Endothelial cell of umbilical vein (primary cell): ENCODE data around the gene PLXNB2. TPM values are rescaled to one million over a fixed set of nuclear protein-coding genes. Genes with fewer than 3 reads are reported as not detected.

ENCODE experiments used
- BruUV-seq: library from RNA; stranded (reverse); fragments of 400-500 nt; replicated peaks from 2 replicates; lab custom pipeline; 2021; lab: Mats Ljungman, UMichigan
- CTCF ChIA-PET: fragments of 300-600, 350-600 bp; sonication (Branson Sonifier 250); formaldehyde crosslinking; loops from one replicate; lab custom pipeline; 2021; ENCODE audit warnings: antibody characterized with exemption, inconsistent platforms; lab: Charles Lee
- POLR2A ChIA-PET: fragments of 300-600, 350-600 bp; sonication (Branson Sonifier 250); formaldehyde crosslinking; loops from one replicate; lab custom pipeline; 2021; ENCODE audit warnings: antibody characterized with exemption, inconsistent platforms; lab: Charles Lee
- DNase-seq: peaks from one replicate; pipeline ENCODE4 v3.0.0-alpha.2; 2011; ENCODE audit warnings: low read depth, low spot score
- FAIRE-seq: peaks from 2 replicates; lab custom pipeline; 2011; peaks lifted over from hg19 to GRCh38; lab: Jason Lieb, UNC
- H2AFZ ChIP-seq: 2 replicates; pipeline ENCODE4 v1.6.0; 2012; ENCODE audit warnings: low read depth, low read length, control low read depth, inconsistent platforms
- H3K27ac ChIP-seq: 2 replicates; pipeline ENCODE4 v1.5.1; 2011; ENCODE audit warnings: low read depth, mild to moderate bottlenecking, control low read depth, low read length, moderate library complexity; ENCODE audit not compliant: insufficient read depth
- H3K27me3 ChIP-seq, 2 experiments: 2 replicates each; pipeline versions ENCODE4 v1.6.0 to v1.6.1; 2011; ENCODE audit warnings: low read length in 2 of 2, mixed read lengths in 1 of 2; ENCODE audit not compliant: control insufficient read depth in 2 of 2, insufficient read depth in 2 of 2
- H3K36me3 ChIP-seq, 2 experiments: 2 replicates in 1 of 2; 3 replicates in 1 of 2; pipeline ENCODE4 v1.5.1; 2011; ENCODE audit warnings: low read length in 2 of 2, mild to moderate bottlenecking in 1 of 2, moderate library complexity in 1 of 2; ENCODE audit not compliant: control insufficient read depth in 2 of 2, insufficient read depth in 2 of 2; ENCODE audit errors: extremely low read depth in 1 of 2
- H3K4me1 ChIP-seq: 3 replicates; pipeline ENCODE4 v1.5.1; 2011; ENCODE audit warnings: mild to moderate bottlenecking, low read length; ENCODE audit not compliant: control insufficient read depth, insufficient read depth; ENCODE audit errors: extremely low read depth
- H3K4me2 ChIP-seq: 2 replicates; pipeline ENCODE4 v1.6.1; 2011; ENCODE audit warnings: low read length, control low read depth, mixed read lengths; ENCODE audit not compliant: insufficient read depth
- H3K4me3 ChIP-seq, 3 experiments: fragments of 200-600 bp in 1 of 3; sonication (generic), shearing (Covaris generic) in 1 of 3; replicated peaks in 1 of 3; 2 replicates each; pipeline ENCODE4 v1.5.1; 2011 to 2016; ENCODE audit warnings: control low read depth in 3 of 3, low read length in 3 of 3, mild to moderate bottlenecking in 2 of 3, inconsistent platforms in 1 of 3, low read depth in 1 of 3, moderate library complexity in 1 of 3; ENCODE audit not compliant: insufficient read depth in 1 of 3
- H3K79me2 ChIP-seq: 2 replicates; pipeline ENCODE4 v1.6.0; 2012; ENCODE audit warnings: low read length, inconsistent platforms; ENCODE audit not compliant: control insufficient read depth, insufficient read depth
- H3K9ac ChIP-seq: replicated peaks from 2 replicates; pipeline ENCODE3; 2011; ENCODE audit warnings: low read length, control low read depth; ENCODE audit not compliant: insufficient read depth; ENCODE audit errors: extremely low read depth
- H3K9me1 ChIP-seq: replicated peaks from 3 replicates; pipeline ENCODE4 v1.6.0; 2011; ENCODE audit warnings: mild to moderate bottlenecking, low read length; ENCODE audit not compliant: control insufficient read depth, insufficient read depth; ENCODE audit errors: extremely low read depth
- H3K9me3 ChIP-seq: replicated peaks from 2 replicates; pipeline ENCODE4 v1.5.1; 2012; ENCODE audit warnings: low read length, inconsistent platforms; ENCODE audit not compliant: control insufficient read depth, insufficient read depth
- H4K20me1 ChIP-seq: replicated peaks from 2 replicates; pipeline ENCODE3; 2011; ENCODE audit warnings: mild to moderate bottlenecking, low read length; ENCODE audit not compliant: control insufficient read depth, insufficient read depth; ENCODE audit errors: extremely low read depth
- FOS ChIP-seq: IDR thresholded peaks from 2 replicates; pipeline ENCODE4 v1.6.1; 2011; ENCODE audit warnings: mild to moderate bottlenecking, low read length, moderate library complexity, borderline replicate concordance; ENCODE audit not compliant: insufficient read depth
- GATA2 ChIP-seq: IDR thresholded peaks from 2 replicates; pipeline ENCODE4 v1.7.0; 2011; ENCODE audit warnings: low read depth, mild to moderate bottlenecking, moderate library complexity, mixed read lengths, low read length; ENCODE audit not compliant: insufficient read length, insufficient read depth
- JUN ChIP-seq: IDR thresholded peaks from 2 replicates; pipeline ENCODE4 v1.6.1; 2011; ENCODE audit warnings: borderline replicate concordance, low read depth; ENCODE audit not compliant: insufficient read length, insufficient read depth
- MYC ChIP-seq: IDR thresholded peaks from one replicate; pipeline ENCODE4 v1.6.1; 2011; ENCODE audit warnings: mild to moderate bottlenecking, low read depth, low read length
- POLR2AphosphoS5 ChIP-seq: IDR thresholded peaks from 2 replicates; pipeline ENCODE4 v1.6.1; 2012; ENCODE audit warnings: low read depth, mild to moderate bottlenecking, control low read depth, low read length, moderate library complexity; ENCODE audit not compliant: insufficient read depth
- dilution Hi-C: fragments of 300-500 bp; cut with MboI; formaldehyde crosslinking; loops from one replicate; pipeline ENCODE4 v1.15.0; 2019; ENCODE audit warnings: low sequenced_read_pairs; ENCODE audit not compliant: extremely low pct_ligation_motif_present
- intact Hi-C: fragments of 100-400 bp; cut with micrococcal nuclease; formaldehyde crosslinking; loops from one replicate; pipeline ENCODE4 v1.10.0; 2022
- polyA plus RNA-seq, 4 experiments: library from polyadenylated mRNA; depleted of rRNA in 3 of 4; stranded (reverse) in 3 of 4; unstranded in 1 of 4; fragments of >200 nt; gene quantifications; 2 replicates each; pipeline versions ENCODE4 v1.2.1 to v1.2.3, GENCODE V29; 2011 to 2012; ENCODE audit warnings: missing spikeins in 1 of 4
- total RNA-seq: library from RNA; stranded (reverse); gene quantifications from 2 replicates; pipeline ENCODE4 v1.2.3, GENCODE V29; 2021
- TF ChIP-seq, protein P1 (sequence below): IDR thresholded peaks from 2 replicates; pipeline ENCODE4 v1.6.1; 2011; ENCODE audit not compliant: insufficient read depth, insufficient read length
- TF ChIP-seq, protein P2 (sequence below), 2 donors: IDR thresholded peaks; 1 replicate in 1 of 2; 2 replicates in 1 of 2; pipeline ENCODE4 v1.5.1; 2011; ENCODE audit warnings: low read length in 2 of 2, mild to moderate bottlenecking in 2 of 2, moderate library complexity in 2 of 2, control low read depth in 1 of 2, inconsistent platforms in 1 of 2, low read depth in 1 of 2; ENCODE audit not compliant: insufficient read depth in 1 of 2; ENCODE audit errors: extremely low read depth in 1 of 2

PLXNB2 gene
- total and polyA plus RNA-seq, 2 donors (not counting 3 experiments of a cell fraction or from before 2014, with no cell fraction given), result 82.3 to 139 TPM

DNA sequence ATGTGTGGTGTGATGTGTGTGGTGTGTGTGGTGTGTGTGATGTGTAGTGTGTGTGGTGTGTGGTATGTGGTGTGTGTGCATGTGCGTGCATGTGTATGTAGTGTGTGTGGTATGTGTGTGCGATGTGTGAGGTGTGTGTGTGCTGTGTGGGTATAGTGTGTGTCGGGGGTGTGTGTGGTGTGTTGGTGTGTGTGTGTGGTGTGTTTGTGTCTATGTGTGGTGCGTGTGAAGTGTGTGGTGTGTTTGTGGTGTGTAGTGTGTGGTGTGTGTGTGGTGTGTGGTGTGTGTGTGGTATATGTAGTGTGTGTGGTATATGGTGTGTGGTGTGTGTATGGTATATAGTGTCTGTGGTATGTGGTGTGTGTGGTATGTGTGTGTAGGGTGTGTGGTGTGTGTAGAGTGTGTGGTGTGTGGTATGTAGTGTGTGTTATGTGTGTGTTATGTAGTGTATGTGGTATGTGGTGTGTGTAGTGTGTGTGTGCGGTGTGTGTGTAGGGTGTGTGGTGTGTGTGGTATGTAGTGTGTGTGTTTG lies 30.7 kb upstream of the PLXNB2 start:
- H3K4me1 ChIP-seq, result peaks cover 5% of the 10 kb centered on the region
- TF ChIP-seq JUN (no peak), MYC (no peak), POLR2AphosphoS5 (no peak), GATA2 (no peak), FOS (no peak)
- TF ChIP-seq, protein P1, sequence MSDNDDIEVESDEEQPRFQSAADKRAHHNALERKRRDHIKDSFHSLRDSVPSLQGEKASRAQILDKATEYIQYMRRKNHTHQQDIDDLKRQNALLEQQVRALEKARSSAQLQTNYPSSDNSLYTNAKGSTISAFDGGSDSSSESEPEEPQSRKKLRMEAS, result no peak
- TF ChIP-seq, protein P2, sequence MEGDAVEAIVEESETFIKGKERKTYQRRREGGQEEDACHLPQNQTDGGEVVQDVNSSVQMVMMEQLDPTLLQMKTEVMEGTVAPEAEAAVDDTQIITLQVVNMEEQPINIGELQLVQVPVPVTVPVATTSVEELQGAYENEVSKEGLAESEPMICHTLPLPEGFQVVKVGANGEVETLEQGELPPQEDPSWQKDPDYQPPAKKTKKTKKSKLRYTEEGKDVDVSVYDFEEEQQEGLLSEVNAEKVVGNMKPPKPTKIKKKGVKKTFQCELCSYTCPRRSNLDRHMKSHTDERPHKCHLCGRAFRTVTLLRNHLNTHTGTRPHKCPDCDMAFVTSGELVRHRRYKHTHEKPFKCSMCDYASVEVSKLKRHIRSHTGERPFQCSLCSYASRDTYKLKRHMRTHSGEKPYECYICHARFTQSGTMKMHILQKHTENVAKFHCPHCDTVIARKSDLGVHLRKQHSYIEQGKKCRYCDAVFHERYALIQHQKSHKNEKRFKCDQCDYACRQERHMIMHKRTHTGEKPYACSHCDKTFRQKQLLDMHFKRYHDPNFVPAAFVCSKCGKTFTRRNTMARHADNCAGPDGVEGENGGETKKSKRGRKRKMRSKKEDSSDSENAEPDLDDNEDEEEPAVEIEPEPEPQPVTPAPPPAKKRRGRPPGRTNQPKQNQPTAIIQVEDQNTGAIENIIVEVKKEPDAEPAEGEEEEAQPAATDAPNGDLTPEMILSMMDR (IDR thresholded peaks at IDR 0.05; ENCODE audit: extremely low read depth in 1 of 2, insufficient read depth in 1 of 2, low read depth in 1 of 2, low read length in 2 of 2), result no peak
- H3K79me2 ChIP-seq, result no peaks in the 10 kb centered on the region
- no peaks in the 10 kb centered on the region for H3K9me3 ChIP-seq
- H2AFZ ChIP-seq, result no peak overlapping the region
- no peak overlapping the region for H3K9ac ChIP-seq
- POLR2A ChIA-PET, result no interaction called here
- H3K4me3 ChIP-seq, result no peak overlapping the region
- no peaks in the 10 kb centered on the region for H3K9me1 ChIP-seq
- DNase-seq, result no peak
- intact Hi-C loops (no loop called here), dilution Hi-C loops (no loop called here)
- CTCF ChIA-PET, result no interaction called here
- no peaks in the 10 kb centered on the region for H3K36me3 ChIP-seq
- no TSS peak for BruUV-seq
- FAIRE-seq, result no peak
- H4K20me1 ChIP-seq, result no peaks in the 10 kb centered on the region
- no peak overlapping the region for H3K4me2 ChIP-seq
- H3K27ac ChIP-seq, result no peak overlapping the region
- no peaks in the 10 kb centered on the region for H3K27me3 ChIP-seq
